SH-SY5Y (cell line): ENCODE data around the gene RANBP3L.

ENCODE experiments used
- GATA2 ChIP-seq: IDR thresholded peaks from 2 replicates; pipeline ENCODE4 v1.6.1; 2011; ENCODE audit warnings: mild to moderate bottlenecking, low read depth, low read length
- GATA3 ChIP-seq: IDR thresholded peaks from 2 replicates; pipeline ENCODE4 v1.6.1; 2011; ENCODE audit warnings: low read depth, mild to moderate bottlenecking, low read length, moderate library complexity

DNA sequence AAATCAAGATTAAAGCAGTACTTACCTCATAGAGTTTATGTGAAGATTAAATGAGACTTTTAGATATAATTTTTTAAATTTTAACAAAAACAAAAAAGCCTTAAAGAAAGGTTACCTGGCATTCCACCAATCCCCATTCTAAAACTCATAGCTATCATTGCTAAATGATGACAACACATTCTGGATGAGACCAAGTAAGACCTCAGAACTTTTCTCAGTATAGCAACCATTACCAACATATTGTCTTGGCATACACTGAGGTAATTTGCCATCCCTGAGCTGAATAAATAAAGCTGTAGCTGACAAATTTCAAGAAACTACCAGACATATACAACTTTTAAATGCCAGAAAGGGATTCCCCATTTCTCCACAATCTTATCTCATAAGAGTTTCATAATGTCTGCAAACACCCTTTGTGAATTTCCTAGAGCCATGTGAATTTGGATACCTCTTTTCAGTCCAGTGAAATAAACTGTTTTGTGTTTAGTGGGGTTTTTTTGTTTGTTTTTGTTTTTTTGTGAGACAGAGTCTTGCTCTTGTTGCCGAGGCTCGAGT lies 29.5 kb downstream of the RANBP3L start:
- TF ChIP-seq GATA2 (no peak), GATA3 (no peak)
